Measurements from ENCODE around the gene CDC23.

GRCh38 chr5:138257583-138257982 lies 44.5 kb upstream of the CDC23 start:
- TF ChIP-seq CTCF (IDR thresholded peaks at IDR 0.05) (no peak), EZH2 (IDR thresholded peaks at IDR 0.05; ENCODE audit: borderline replicate concordance, insufficient read depth, low read depth, low read length, poor library complexity, severe bottlenecking) (no peak)
